IMR-90 (cell line): ENCODE data around the gene BZW2. TPM values are rescaled to one million over a fixed set of nuclear protein-coding genes. Genes with fewer than 3 reads are reported as not detected.

ENCODE experiments used
- ATAC-seq: fragments of 200-7000 bp; cut with Tn5 transposase; 2 replicates; pipeline ENCODE4 v1.9.1; 2020; ENCODE audit warnings: low read depth, mild to moderate bottlenecking, moderate library complexity
- BruUV-seq: library from RNA; stranded (reverse); fragments of 400-500 nt; replicated peaks from 2 replicates; lab custom pipeline; 2021; lab: Mats Ljungman, UMichigan
- CTCF ChIA-PET: fragments of 300-600 bp; formaldehyde crosslinking; extraction: SDS; loops from one replicate; lab custom pipeline; 2021; ENCODE audit warnings: antibody characterized with exemption; lab: Yijun Ruan, JAX
- POLR2A ChIA-PET: fragments of 300-600 bp; sonication (Branson Sonifier 250); formaldehyde crosslinking; loops from one replicate; lab custom pipeline; 2022; ENCODE audit warnings: antibody characterized with exemption; ENCODE audit not compliant: unreplicated experiment; lab: Charles Lee
- DNase-seq: peaks from one replicate; pipeline ENCODE4 v3.0.0; 2013
- H2AFZ ChIP-seq: replicated peaks from 2 replicates; pipeline ENCODE3; 2013; ENCODE audit warnings: low read length, mild to moderate bottlenecking; ENCODE audit not compliant: poor library complexity
- H2AK5ac ChIP-seq: 2 replicates; pipeline ENCODE4 v1.6.1; 2013; ENCODE audit warnings: low read depth, low read length, inconsistent platforms
- H2AK9ac ChIP-seq: replicated peaks from 2 replicates; pipeline ENCODE3; 2013; ENCODE audit warnings: mild to moderate bottlenecking, low read depth, low read length, moderate library complexity; ENCODE audit not compliant: poor library complexity
- H2BK120ac ChIP-seq: 2 replicates; pipeline ENCODE4 v1.6.1; 2013; ENCODE audit warnings: low read depth, low read length, inconsistent platforms
- H2BK15ac ChIP-seq: 3 replicates; pipeline ENCODE4 v1.6.1; 2013; ENCODE audit warnings: low read depth, low read length, inconsistent platforms
- H2BK20ac ChIP-seq: 2 replicates; pipeline ENCODE4 v1.6.1; 2013; ENCODE audit warnings: low read depth, mild to moderate bottlenecking, inconsistent platforms, low read length, moderate library complexity
- H2BK5ac ChIP-seq: 2 replicates; pipeline ENCODE4 v1.6.1; 2013; ENCODE audit warnings: mild to moderate bottlenecking, low read depth, low read length, inconsistent platforms; ENCODE audit not compliant: poor library complexity, severe bottlenecking
- H3K14ac ChIP-seq: replicated peaks from 2 replicates; pipeline ENCODE4 v1.6.1; 2013; ENCODE audit warnings: low read depth, low read length, inconsistent platforms
- H3K18ac ChIP-seq: 2 replicates; pipeline ENCODE4 v1.6.1; 2013; ENCODE audit warnings: low read depth, low read length, control low read depth
- H3K23ac ChIP-seq: 2 replicates; pipeline ENCODE4 v1.6.1; 2013; ENCODE audit warnings: low read depth, low read length, inconsistent platforms
- H3K27ac ChIP-seq: 2 replicates; pipeline ENCODE4 v1.5.1; 2013; ENCODE audit warnings: mild to moderate bottlenecking, control low read depth, low read length; ENCODE audit not compliant: insufficient read depth
- H3K27me3 ChIP-seq: 2 replicates; pipeline ENCODE4 v1.6.1; 2013; ENCODE audit warnings: low read length; ENCODE audit not compliant: control insufficient read depth, insufficient read depth
- H3K36me3 ChIP-seq: 2 replicates; pipeline ENCODE4 v1.6.1; 2013; ENCODE audit warnings: low read length, mixed read lengths; ENCODE audit not compliant: control insufficient read depth, insufficient read depth
- H3K4ac ChIP-seq: 2 replicates; pipeline ENCODE4 v1.6.1; 2013; ENCODE audit warnings: low read depth, low read length, inconsistent platforms
- H3K4me1 ChIP-seq: 2 replicates; pipeline ENCODE4 v1.6.1; 2013; ENCODE audit warnings: low read length, mixed read lengths; ENCODE audit not compliant: control insufficient read depth, insufficient read depth
- H3K4me2 ChIP-seq: 2 replicates; pipeline ENCODE4 v1.6.1; 2013; ENCODE audit warnings: low read depth, mild to moderate bottlenecking, control low read depth, low read length, moderate library complexity
- H3K4me3 ChIP-seq: 2 replicates; pipeline ENCODE4 v1.5.1; 2013; ENCODE audit warnings: low read depth, mild to moderate bottlenecking, control low read depth, low read length, moderate library complexity; ENCODE audit not compliant: insufficient read depth
- H3K56ac ChIP-seq: 2 replicates; pipeline ENCODE4 v1.6.1; 2013; ENCODE audit warnings: low read length, inconsistent platforms; ENCODE audit not compliant: insufficient read depth; ENCODE audit errors: extremely low read depth
- H3K79me1 ChIP-seq, 2 experiments: 2 replicates each; pipeline ENCODE4 v1.6.1; 2013; ENCODE audit warnings: low read length in 2 of 2, inconsistent platforms in 1 of 2, low read depth in 1 of 2
- H3K9ac ChIP-seq: 2 replicates; pipeline ENCODE4 v1.6.1; 2013; ENCODE audit warnings: low read depth, low read length, control low read depth
- H3K9me1 ChIP-seq: 2 replicates; pipeline ENCODE4 v1.6.1; 2013; ENCODE audit warnings: low read length, inconsistent platforms; ENCODE audit not compliant: insufficient read depth
- H3K9me3 ChIP-seq: 2 replicates; pipeline ENCODE4 v1.6.1; 2013; ENCODE audit warnings: low read length; ENCODE audit not compliant: control insufficient read depth, insufficient read depth
- H4K20me1 ChIP-seq: 2 replicates; pipeline ENCODE4 v1.6.1; 2013; ENCODE audit warnings: low read length, inconsistent platforms; ENCODE audit not compliant: insufficient read depth
- H4K5ac ChIP-seq: 2 replicates; pipeline ENCODE4 v1.6.1; 2013; ENCODE audit warnings: mild to moderate bottlenecking, low read depth, low read length, control low read depth
- H4K8ac ChIP-seq, 2 experiments: 2 replicates each; pipeline ENCODE4 v1.6.1; 2013; ENCODE audit warnings: low read depth in 2 of 2, low read length in 2 of 2, control low read depth in 1 of 2, inconsistent platforms in 1 of 2
- H4K91ac ChIP-seq: 2 replicates; pipeline ENCODE4 v1.6.1; 2013; ENCODE audit warnings: low read depth, low read length, inconsistent platforms; ENCODE audit not compliant: insufficient read depth
- CHD1 ChIP-seq: IDR thresholded peaks from 2 replicates; pipeline ENCODE4 v1.6.1; 2012; ENCODE audit warnings: low read depth, low read length, improper control_type of control experiment
- MXI1 ChIP-seq: IDR thresholded peaks from 2 replicates; pipeline ENCODE4 v1.6.1; 2012; ENCODE audit warnings: low read depth, mild to moderate bottlenecking, low read length, moderate library complexity, borderline replicate concordance
- POLR2A ChIP-seq: IDR thresholded peaks from 2 replicates; pipeline ENCODE4 v1.6.1; 2012; ENCODE audit warnings: mild to moderate bottlenecking, low read depth, low read length
- RFX5 ChIP-seq: IDR thresholded peaks from 2 replicates; pipeline ENCODE4 v1.8.0; 2012; ENCODE audit warnings: low read depth, mild to moderate bottlenecking, low read length, moderate library complexity
- SMC3 ChIP-seq: fragments of 150-350 bp; IDR thresholded peaks from 2 replicates; pipeline ENCODE4 v1.6.1; 2016; ENCODE audit warnings: low read depth, mild to moderate bottlenecking, antibody characterized with exemption, low read length, moderate library complexity
- USF2 ChIP-seq: fragments of 150-350 bp; IDR thresholded peaks from 2 replicates; pipeline ENCODE4 v1.6.1; 2017; ENCODE audit warnings: mild to moderate bottlenecking, antibody characterized with exemption, low read length, low read depth
- WGBS, 2 experiments: methylation state at CpG; one replicate each; pipeline versions ENCODE4 v1.1.5 to v1.1.7; 2013; ENCODE audit warnings: missing lambda C conversion rate in 2 of 2; ENCODE audit not compliant: insufficient read length in 1 of 2; ENCODE audit errors: extremely low coverage in 2 of 2; 5-methylcytosine and 5-hydroxymethylcytosine counted together
- dilution Hi-C: fragments of 300-500 bp; cut with HindIII; formaldehyde crosslinking; loops from one replicate; pipeline ENCODE4 v1.14.3; 2018; ENCODE audit warnings: low sequenced_read_pairs; ENCODE audit not compliant: unreplicated experiment
- in situ Hi-C: fragments of 300-500 bp; cut with MboI; formaldehyde crosslinking; loops from 3 replicates; pipeline ENCODE4 v1.14.3; 2019; ENCODE audit warnings: low sequenced_read_pairs, inconsistent platforms, mixed read lengths
- intact Hi-C: fragments of 100-400 bp; cut with micrococcal nuclease; formaldehyde crosslinking; loops from 2 replicates; pipeline ENCODE4 v1.10.0; 2022
- polyA plus RNA-seq, 3 experiments: library from polyadenylated mRNA; depleted of rRNA; stranded (reverse); fragments of >200 nt; gene quantifications; 2 replicates each; pipeline ENCODE4 v1.2.3, GENCODE V29; 2012; ENCODE audit warnings: low replicate concordance in 1 of 3
- total RNA-seq: library from RNA; depleted of rRNA; stranded (reverse); fragments of >200 nt; gene quantifications from 2 replicates; pipeline ENCODE4 v1.2.3, GENCODE V29; 2012

Gene BZW2
- total and polyA plus RNA-seq, 2 of the 4 experiments (the other 2 are of a cell fraction), result 58.1 to 92.9 TPM

DNA sequence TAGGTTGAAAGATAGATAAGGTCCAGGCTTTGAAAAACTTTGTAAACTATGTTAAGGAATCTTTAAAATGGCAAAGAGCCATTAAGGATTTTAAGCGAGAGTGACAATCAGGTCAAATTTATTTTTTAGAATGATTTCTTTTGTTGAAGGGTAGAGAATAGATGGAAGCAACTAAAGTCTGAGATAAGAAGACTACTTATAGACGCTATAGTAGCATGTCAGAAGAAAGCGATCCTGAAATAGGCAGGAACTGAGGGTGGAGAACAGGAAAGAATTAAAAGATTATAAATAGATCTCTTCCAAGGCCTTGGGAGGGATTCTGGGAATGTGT, 94.6 kb downstream of the BZW2 start:
- BruUV-seq, result no TSS peak

More for the DNA sequence above, 94.6 kb downstream of the BZW2 start:
- CTCF ChIA-PET, result no interaction called here
- Histone ChIP-seq H4K20me1 (no peaks in the 10 kb centered on the region), H3K9me3 (no peaks in the 10 kb centered on the region), H3K36me3 (no peaks in the 10 kb centered on the region), H3K79me1 (no peaks in the 10 kb centered on the region), H3K9ac (no peak overlapping the region), H3K56ac (no peak overlapping the region), H3K4ac (no peak overlapping the region), H3K4me3 (no peak overlapping the region), H3K23ac (no peak overlapping the region), H4K8ac (no peak overlapping the region), H2BK15ac (no peak overlapping the region), H3K4me1 (peaks cover 3% of the 10 kb centered on the region), H2BK20ac (no peak overlapping the region), H2BK120ac (no peak overlapping the region), H3K4me2 (no peak overlapping the region), H3K27ac (no peak overlapping the region), H3K27me3 (no peaks in the 10 kb centered on the region), H3K9me1 (peaks cover 6% of the 10 kb centered on the region; the same call in 1 of the 2 replicates), H2AFZ (no peak overlapping the region), H3K14ac (no peak overlapping the region), H2BK5ac (no peak overlapping the region), H2AK5ac (no peak overlapping the region), H4K5ac (no peak overlapping the region), H2AK9ac (no peak overlapping the region), H3K18ac (no peak overlapping the region), H4K91ac (no peak overlapping the region)
- WGBS, 2 experiments, result no CpG with 5 or more reads among the region's 3 CpGs
- in situ Hi-C loops (no loop called here), intact Hi-C loops (no loop called here), dilution Hi-C loops (no loop called here)
- DNase-seq (no peak), ATAC-seq (no peak)
- POLR2A ChIA-PET, result interaction anchor here (0.6 kb wide), 1 partner anchor 84 kb away, joined by 3 read pairs; no protein-coding TSS in a partner anchor
- TF ChIP-seq CHD1 (no peak), POLR2A (no peak), SMC3 (no peak), RFX5 (no peak), USF2 (no peak), MXI1 (no peak)
